Esophagus (tissue), 2 donors: ENCODE data around the gene PPP1R15A. TPM values are rescaled to one million over a fixed set of nuclear protein-coding genes. Genes with fewer than 3 reads are reported as not detected.
"Not testable (repeated sequence)": the region's sequence is repeated elsewhere in the genome, so short reads cannot be mapped to it uniquely, and the experiment has no call there.

Experiments
- H3K27ac ChIP-seq, 2 donors: one replicate each; pipeline ENCODE4 v1.5.1; 2013; ENCODE audit warnings: low read depth in 2 of 2, mild to moderate bottlenecking in 2 of 2, inconsistent platforms in 1 of 2, low read length in 1 of 2, moderate library complexity in 1 of 2
- H3K27me3 ChIP-seq, 2 donors: one replicate each; pipeline ENCODE4 v1.6.1; 2013; ENCODE audit warnings: low read length in 2 of 2, control low read depth in 1 of 2, mild to moderate bottlenecking in 1 of 2; ENCODE audit not compliant: insufficient read depth in 2 of 2, control insufficient read depth in 1 of 2
- H3K36me3 ChIP-seq, 2 donors: one replicate each; pipeline ENCODE4 v1.6.1; 2013; ENCODE audit warnings: low read length in 1 of 2; ENCODE audit not compliant: control insufficient read depth in 2 of 2, insufficient read depth in 2 of 2
- H3K4me1 ChIP-seq, 2 donors: one replicate each; pipeline ENCODE4 v1.6.1; 2013; ENCODE audit warnings: low read length in 1 of 2; ENCODE audit not compliant: control insufficient read depth in 2 of 2, insufficient read depth in 2 of 2
- H3K4me3 ChIP-seq, 2 donors: one replicate each; pipeline ENCODE4 v1.5.1; 2013; ENCODE audit warnings: low read length in 2 of 2, mild to moderate bottlenecking in 2 of 2, low read depth in 1 of 2, moderate library complexity in 1 of 2
- H3K9me3 ChIP-seq, 2 donors: one replicate each; pipeline ENCODE4 v1.6.1; 2013; ENCODE audit warnings: mild to moderate bottlenecking in 2 of 2, low read depth in 1 of 2, low read length in 1 of 2, moderate library complexity in 1 of 2; ENCODE audit not compliant: control insufficient read depth in 2 of 2, insufficient read depth in 1 of 2
- WGBS, 2 donors: extraction: QIAGEN DNeasy Blood & Tissue Kit; methylation state at CpG; one replicate each; pipeline ENCODE4 v1.1.7; 2013; 5-methylcytosine and 5-hydroxymethylcytosine counted together
- polyA plus RNA-seq, 2 donors: library from polyadenylated mRNA; stranded (reverse); fragments of 200-250 nt; gene quantifications; one replicate each; pipeline ENCODE4 v1.2.3, GENCODE V29; 2013
- donor health status: healthy with polysubstance abuse.
- donor health status: Bipolar disorder and iron deficiency.

The PPP1R15A gene
- polyA plus RNA-seq, 2 donors: 38.0 to 145 TPM

DNA sequence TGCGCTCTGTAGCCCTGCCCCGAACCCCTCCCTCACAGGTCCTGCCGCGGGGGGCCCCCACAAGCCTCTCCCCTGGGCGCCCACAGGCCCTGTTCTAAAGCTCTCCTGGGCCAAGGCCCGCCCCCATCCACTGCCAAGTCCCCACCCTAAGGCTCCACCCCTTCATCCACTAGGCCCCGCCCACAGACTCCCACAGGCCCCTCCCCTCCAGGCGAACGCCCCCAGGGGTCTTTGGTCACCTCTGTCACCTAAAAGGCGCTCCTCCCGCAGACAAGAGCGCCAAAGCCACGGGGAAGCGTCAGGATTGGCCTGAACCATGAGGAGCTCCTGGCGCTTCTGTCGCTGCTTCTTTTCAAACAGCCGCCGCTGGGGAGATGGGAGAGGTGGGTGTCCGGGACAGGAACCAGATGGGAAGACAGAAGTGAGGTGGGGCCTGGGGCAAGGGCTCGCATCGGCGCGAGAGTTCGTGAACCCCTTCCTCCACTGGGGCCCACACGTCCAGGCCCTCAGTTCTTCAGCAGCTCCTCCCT lies 24.0 kb downstream of the PPP1R15A start:
- Histone ChIP-seq H3K27ac (peak overlapping the region; percentile 18 to 69), H3K9me3 (no peaks in the 10 kb centered on the region), H3K4me1 (peaks cover 0 to 4% of the 10 kb centered on the region in 2 donors), H3K36me3 (no peaks in the 10 kb centered on the region), H3K4me3 (peak overlapping the region in 1 of 2 donors; percentile 0), H3K27me3 (no peaks in the 10 kb centered on the region)
- 24 to 35% methylated on average over 24 to 25 of the region's 25 CpGs for WGBS, 2 donors

DNA sequence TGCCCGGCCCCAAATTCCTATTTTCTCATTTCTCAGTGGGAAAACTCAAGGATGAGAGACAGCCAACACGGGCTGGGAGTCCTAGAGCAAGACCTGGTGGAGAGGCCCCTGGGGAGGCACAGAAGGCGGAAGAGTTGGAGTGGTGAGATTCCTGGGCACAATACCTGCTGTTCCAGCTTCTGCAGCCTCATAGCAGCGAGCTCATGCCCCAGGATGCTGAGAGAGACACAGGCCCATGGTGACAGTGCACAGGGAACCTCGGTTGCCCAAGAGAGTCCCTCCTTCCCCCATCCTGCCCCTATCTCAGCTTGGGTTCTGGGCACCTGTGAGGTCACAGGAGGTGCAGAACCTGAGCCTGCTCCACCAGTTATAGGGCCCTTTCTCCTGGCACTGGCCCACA lies 25.0 kb downstream of the PPP1R15A start:
- H3K4me3 ChIP-seq: no peak overlapping the region
- no peak overlapping the region for H3K27ac ChIP-seq
- no peaks in the 10 kb centered on the region for H3K27me3 ChIP-seq
- no peaks in the 10 kb centered on the region for H3K36me3 ChIP-seq
- no peaks in the 10 kb centered on the region for H3K9me3 ChIP-seq
- WGBS, 2 donors: 84 to 85% methylated on average over 5 of the region's 5 CpGs
- peaks cover 2 to 11% of the 10 kb centered on the region in 2 donors for H3K4me1 ChIP-seq

DNA sequence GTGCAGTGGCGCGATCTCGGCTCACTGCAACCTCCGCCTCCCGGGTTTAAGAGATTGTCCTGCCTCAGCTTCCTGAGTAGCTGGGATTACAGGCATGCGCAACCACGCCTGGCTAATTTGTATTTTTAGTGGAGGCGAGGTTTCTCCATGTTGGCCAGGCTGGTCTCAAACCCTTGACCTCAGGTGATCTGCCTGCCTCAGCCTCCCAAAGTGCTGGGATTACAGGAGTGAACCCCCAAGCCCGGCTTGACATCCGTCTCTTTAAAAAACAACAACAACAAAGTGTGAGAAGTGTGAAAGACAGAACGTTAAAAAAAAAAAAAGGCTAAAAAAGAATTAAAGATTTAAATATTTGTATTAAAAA lies 27.1 kb downstream of the PPP1R15A start:
- H3K4me1 ChIP-seq: peaks cover 2 to 11% of the 10 kb centered on the region in 2 donors
- 84 to 86% methylated on average over 11 of the region's 11 CpGs for WGBS, 2 donors

DNA sequence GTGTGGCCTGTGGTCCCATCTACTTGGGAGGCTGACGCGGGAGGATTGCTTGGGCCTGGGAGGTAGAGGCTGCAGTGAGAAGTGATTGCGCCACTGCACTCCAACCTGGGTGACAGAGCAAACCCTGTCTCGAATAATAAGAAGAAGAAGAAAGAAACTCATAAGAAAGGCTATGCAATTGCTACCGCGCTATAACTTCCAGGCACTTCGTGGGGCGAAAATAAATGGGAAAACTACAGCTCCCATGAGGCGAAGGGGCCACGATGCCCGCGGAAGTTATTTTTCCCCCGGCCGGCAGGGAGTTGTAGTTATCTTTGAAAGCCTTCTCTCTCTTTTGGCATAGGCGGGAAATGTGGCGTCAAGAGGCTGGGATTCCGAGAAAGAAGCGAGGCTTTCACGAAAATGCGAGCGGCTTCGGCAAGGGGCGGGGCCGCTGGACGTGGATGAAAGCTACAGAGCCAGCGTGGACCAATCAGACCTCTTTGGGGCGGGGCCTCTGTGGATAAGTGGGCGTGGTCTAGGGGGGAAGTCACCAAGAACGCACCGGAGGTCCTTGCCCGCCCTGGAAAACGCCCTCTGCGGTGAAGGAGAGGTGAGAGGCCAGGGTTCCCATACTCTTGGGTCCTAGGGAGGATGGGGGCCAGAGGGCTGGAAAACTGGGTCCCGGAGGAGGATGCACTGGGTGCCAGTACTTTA lies 27.7 kb downstream of the PPP1R15A start, which contains the start of gene NUCB1:
NUCB1 (plus strand) TSS at position 532 of the 696 bp plus-strand sequence. CDS start 485 bp downstream, outside the sequence.
- Histone ChIP-seq H3K27ac (peak within 1 kb of the TSS; percentile 87), H3K4me1 (peaks cover 2 to 11% of the 10 kb centered on the region in 2 donors)
- WGBS, 2 donors: 7 to 8% methylated on average over 34 of the region's 34 CpGs

More for the DNA sequence above, 27.1 kb downstream of the PPP1R15A start:
- Histone ChIP-seq H3K27ac (peak overlapping the region; percentile 87), H3K4me3 (peak overlapping the region in 1 of 2 donors; percentile 83)
- H3K9me3 ChIP-seq, H3K36me3 ChIP-seq, H3K27me3 ChIP-seq: not testable (repeated sequence)

DNA sequence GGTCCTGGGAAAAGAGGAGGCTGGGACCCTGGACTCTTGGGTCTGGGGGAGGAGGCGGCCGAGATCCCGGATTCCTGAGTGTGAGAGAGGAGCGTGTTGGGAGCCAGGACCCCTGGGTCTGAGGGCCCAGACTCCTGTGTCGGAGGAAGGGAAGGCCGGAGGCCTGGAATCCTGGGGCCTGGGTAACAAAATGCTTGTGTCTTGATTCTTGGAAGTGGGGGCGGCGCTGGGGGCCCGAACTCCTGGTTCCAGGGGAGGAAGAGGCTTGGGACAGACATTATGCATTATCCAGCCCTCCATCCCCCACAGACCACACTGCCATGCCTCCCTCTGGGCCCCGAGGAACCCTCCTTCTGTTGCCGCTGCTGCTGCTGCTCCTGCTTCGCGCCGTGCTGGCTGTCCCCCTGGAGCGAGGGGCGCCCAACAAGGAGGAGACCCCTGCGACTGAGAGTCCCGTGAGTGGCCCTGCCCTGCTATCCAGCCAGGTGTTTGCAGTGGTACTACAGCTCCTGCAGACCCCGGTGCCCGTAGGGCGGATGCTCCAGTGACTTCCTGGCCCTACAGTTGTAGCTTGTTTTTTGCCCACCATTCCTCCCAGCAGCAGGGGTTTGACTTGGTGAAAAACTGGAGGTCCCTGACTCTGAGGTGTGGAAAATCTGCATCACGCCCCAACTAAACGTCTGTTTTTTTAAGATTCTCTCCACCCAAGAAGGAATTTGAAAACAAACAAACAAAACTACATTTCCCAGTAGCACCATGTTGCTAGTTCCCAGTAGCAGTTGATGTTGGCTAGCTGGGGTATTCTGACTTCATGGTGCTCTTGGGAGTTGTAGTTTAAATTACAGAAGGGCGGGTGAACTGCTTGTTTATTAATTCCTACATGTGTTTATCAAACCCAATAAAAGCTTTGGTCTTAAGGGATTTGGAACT lies 28.5 kb downstream of the PPP1R15A start:
- WGBS, 2 donors: 10 to 11% methylated on average over 23 to 24 of the region's 24 CpGs
- Histone ChIP-seq H3K4me3 (peak overlapping the region; percentile 66 to 83), H3K27me3 (no peaks in the 10 kb centered on the region), H3K36me3 (peaks cover 7 to 17% of the 10 kb centered on the region in 2 donors), H3K4me1 (peaks cover 2 to 11% of the 10 kb centered on the region in 2 donors), H3K27ac (peak overlapping the region; percentile 87), H3K9me3 (no peaks in the 10 kb centered on the region)

More for the DNA sequence above, 27.7 kb downstream of the PPP1R15A start, which contains the start of gene NUCB1:
- Histone ChIP-seq H3K27me3 (no peaks in the 10 kb centered on the region), H3K36me3 (peaks cover 2 to 9% of the 10 kb centered on the region in 2 donors), H3K9me3 (no peaks in the 10 kb centered on the region), H3K4me3 (peak within 1 kb of the TSS; percentile 66 to 83)

DNA sequence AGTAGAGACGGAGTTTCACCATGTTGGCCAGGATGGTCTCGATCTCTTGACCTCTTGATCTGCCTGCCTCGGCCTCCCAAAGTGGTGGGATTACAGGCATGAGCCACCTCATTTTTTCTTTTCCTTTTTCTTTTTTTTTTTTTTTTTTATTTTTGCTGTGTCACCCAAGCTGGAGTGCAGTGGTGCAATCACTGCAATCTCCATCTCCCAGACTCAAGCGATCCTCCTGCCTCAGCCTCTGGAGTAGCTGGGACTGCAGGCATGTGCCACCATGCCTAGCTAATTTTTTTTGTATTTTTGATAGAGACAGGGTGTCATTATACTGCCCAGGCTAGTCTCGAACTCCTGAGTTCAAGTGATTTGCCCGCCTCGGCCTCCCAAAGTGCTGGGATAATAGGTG lies 30.1 kb downstream of the PPP1R15A start:
- 93 to 97% methylated on average over 7 of the region's 7 CpGs for WGBS, 2 donors

DNA sequence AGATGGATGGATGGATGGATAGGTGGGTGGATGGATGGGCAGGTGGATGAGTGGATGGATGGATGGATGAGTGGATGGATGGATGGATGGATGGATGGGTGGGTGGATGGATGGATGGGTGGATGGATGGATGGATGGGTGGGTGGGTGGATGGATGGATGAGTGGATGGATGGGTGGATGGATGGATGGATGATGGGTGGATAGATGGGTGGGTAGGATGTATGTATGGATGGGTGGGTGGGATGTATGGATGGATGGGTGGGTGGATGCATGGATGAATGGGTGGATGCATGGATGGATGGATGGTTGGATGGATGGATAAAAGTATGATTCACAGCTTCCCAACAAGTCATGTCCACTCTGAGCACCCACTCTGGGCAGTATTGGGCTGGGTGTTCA lies 31.6 kb downstream of the PPP1R15A start:
- not testable (repeated sequence) for H3K27ac ChIP-seq, H3K27me3 ChIP-seq, H3K4me3 ChIP-seq, H3K9me3 ChIP-seq
- Histone ChIP-seq H3K36me3 (peaks cover 7 to 26% of the 10 kb centered on the region in 2 donors), H3K4me1 (peaks cover 2 to 11% of the 10 kb centered on the region in 2 donors)

More for the DNA sequence above, 30.1 kb downstream of the PPP1R15A start:
- not testable (repeated sequence) for H3K27ac ChIP-seq, H3K27me3 ChIP-seq, H3K4me3 ChIP-seq, H3K9me3 ChIP-seq
- peaks cover 2 to 11% of the 10 kb centered on the region in 2 donors for H3K4me1 ChIP-seq
- H3K36me3 ChIP-seq: peaks cover 7 to 17% of the 10 kb centered on the region in 2 donors

DNA sequence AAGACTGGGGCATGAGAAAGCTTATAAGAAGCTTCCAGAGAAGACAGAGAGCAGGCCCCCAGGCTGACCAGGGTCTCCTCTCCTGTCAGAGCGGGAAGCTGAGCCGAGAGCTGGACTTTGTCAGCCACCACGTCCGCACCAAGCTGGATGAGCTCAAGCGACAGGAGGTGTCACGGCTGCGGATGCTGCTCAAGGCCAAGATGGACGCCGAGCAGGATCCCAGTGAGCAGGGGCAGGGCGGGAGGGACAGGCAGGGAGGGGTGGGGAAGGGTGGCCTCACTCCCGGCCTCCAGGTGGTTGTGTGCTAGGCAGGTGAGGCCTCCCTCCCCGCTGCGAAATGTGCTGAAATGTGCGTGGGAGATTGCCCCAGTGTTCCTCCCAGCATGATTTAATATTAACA lies 33.4 kb downstream of the PPP1R15A start:
- Histone ChIP-seq H3K27ac (no peak overlapping the region), H3K27me3 (no peaks in the 10 kb centered on the region), H3K9me3 (no peaks in the 10 kb centered on the region), H3K4me3 (no peak overlapping the region), H3K4me1 (peaks cover 2 to 11% of the 10 kb centered on the region in 2 donors), H3K36me3 (peaks cover 8 to 27% of the 10 kb centered on the region in 2 donors)
- 92 to 95% methylated on average over 14 of the region's 14 CpGs for WGBS, 2 donors

DNA sequence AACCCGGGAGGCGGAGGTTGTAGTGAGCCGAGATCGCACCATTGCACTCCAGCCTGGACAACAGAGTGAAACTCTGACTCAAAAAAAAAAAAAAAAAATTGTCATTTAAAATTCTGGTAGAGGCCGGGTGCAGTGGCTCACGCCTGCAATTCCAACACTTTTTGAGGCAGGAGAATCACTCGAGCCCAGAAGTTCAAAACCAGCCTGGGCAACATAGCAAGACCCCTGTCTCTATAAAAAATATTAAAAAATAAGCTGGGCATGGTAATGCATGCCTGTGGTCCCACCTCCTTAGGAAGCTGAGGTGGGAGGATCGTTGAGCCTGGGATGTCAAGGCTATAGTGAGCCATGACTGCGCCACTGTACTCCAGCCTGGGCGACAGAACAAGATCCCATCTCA lies 34.1 kb downstream of the PPP1R15A start:
- Histone ChIP-seq H3K36me3 (peaks cover 13 to 31% of the 10 kb centered on the region in 2 donors), H3K27ac (no peak overlapping the region), H3K27me3 (no peaks in the 10 kb centered on the region), H3K4me3 (no peak overlapping the region), H3K9me3 (no peaks in the 10 kb centered on the region), H3K4me1 (peaks cover 2 to 6% of the 10 kb centered on the region in 2 donors)
- 98% methylated on average over 10 of the region's 10 CpGs for WGBS, 2 donors
